Stromal cell of bone marrow (primary cell): ENCODE measurements around the gene KCNE4.
"Not testable (repeated sequence)": the region's sequence is repeated elsewhere in the genome, so short reads cannot be mapped to it uniquely, and the experiment has no call there.

Source experiments
- DNase-seq: peaks from one replicate; pipeline ENCODE4 v3.0.0-alpha.2; 2012; ENCODE audit warnings: low read depth

Gene KCNE4

DNA sequence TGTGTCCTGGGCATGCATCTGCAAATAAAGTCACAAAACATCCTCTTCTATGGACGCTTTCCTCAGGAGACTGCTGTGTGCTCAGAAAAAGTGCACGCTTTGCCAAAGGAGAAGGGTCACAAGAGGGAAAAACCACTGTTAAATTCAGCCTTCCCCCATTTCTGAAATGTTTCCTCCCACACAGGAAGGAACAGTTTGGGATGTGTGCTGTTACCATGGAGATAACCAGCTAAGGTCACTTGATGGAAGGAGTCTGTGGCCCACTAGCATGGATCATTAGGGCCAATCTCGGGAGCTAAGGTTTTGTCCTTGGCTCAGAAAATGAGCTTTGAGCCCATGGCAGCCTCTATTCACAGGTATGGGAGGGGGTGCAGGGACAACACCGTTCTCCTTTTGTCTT is 5.6 kb downstream of the KCNE4 start:
- no peak for DNase-seq

DNA sequence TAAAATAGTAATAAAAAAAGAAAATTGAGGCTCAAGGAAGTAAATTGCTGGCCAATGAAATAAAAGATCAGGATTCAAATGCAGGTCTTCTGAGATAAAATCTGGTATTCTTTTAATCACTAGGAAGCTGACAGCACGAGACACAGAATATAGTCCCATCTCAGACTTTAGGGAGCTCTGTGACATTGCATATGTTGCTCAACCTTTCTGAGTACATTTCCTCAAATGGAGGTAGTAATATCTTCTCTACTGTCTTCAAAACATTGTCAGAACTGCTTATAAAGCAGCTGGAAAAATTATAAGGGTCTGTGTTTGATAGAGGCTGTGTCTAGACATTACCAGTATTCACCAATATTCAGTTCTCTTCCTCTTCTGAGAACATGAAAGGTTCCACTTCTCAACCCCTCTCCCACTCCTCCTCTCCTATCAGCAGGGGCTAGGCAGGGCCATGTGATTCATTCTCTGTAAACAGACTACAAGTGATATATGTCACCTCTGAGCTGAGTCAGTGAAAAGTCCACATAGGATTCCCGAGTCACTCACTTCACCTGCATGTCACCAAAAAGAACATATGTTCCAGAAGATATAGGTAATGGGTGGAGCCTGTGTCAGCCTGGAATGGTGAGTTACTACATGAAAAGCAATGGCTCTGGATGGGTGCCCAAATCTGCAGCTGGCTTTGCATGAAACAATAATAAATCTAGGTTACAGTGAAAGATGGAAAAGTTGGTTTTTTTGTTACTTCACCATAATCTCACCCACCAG is 7.1 kb downstream of the KCNE4 start:
- no peak for DNase-seq

DNA sequence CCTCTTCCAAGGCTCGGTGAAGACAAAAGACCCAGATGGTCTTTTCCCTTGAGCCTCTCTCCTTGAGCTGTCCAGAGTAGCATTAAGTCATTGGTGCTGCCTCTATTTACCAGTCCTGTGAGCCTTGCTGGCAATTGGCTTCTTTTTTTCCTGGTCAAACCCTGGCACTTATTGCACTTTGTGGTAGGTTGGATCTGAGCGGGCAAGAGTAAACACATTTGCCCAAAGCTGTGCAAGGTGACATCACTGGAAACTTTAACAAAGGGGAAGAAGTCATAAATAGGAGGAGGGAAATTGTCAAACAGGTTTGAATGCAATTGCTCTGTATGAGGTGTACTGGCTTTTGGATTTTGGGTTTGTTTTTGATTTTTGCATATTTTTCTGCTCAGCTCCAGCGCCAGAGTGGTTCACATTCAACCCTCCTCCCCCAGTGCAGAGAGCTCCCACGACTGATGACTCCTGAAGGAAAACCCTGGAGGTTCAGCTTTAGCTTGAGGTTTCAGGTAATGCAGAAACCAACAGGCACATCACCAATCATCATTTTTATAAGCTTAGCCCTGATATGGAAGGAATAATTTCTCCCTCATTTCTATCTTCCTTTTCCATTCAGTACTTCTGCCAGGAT is 8.3 kb downstream of the KCNE4 start:
- no peak for DNase-seq

DNA sequence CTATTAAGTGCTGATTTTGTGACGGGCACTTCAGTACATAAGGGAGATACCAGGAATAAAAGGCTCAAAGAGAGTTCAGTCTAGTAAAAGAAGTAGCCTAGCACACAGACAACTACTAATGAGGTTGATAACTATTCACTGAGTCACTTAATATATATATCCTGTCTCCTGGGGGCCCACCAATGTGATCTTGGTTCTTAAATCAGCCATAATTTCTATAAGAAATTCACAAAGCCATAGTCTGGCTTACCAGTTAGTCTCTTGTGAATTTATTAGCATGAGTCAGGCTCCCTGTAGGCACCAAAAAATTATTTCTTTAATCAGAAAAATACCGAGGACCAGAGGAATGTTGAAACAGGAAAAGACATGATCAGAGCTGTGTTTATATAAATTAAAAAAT is 10.4 kb downstream of the KCNE4 start:
- no peak for DNase-seq

DNA sequence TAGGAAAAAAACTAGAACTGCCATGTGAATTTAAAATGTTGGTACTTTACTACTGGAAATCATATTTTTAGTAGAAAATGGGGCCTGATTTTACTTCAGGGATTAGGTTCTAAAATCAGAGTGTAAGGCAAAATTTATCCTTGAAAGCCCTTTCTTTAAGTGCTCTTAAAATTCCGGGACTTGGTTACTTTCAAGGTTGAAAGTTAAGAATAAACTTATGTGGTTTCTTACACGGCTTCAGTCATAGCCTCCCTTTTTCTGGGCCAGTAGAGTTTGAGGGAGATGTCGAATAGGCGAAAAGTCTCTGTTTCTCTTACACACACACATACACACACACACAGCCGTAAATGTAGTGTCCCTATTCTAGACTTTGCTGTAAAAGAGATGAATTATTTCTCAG is 13.1 kb downstream of the KCNE4 start:
- no peak for DNase-seq

DNA sequence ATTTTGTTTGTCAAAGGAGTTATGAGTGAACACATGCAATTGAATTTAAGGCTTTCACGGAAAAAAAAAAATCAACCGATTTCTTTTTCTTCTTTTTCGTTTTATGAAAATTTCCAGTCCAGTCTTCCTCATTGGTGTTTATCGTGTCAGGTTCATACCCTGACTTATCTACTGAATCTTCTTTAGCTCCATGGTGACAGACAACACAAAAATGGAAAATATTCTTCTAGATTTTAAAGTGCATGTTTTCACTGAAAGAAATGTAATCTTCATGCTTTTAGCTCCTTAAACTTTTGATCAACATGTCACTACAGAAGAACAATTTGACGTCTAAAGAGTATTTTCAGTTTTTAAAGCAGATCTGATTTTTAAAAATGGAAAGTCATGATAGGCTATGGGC is 14.7 kb downstream of the KCNE4 start:
- no peak for DNase-seq

DNA sequence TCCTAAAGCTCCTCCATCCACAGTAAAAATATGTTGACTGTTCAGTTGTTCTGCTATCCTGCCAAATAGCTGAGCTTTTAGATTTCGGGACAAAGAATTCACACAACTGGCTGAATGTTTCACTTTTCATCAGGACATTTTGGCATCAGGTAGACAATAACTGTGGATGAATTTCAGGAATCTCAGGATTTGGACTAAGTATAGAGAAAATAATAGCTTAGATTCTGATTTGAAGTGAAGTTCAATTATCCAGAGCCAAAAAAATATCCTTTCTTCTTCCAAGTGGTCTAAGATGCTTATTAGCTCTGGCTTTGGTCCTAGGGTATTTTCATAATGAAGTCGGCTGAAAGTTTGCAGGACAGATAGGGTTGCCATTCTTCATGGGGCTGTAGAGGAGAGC is 16.1 kb downstream of the KCNE4 start:
- no peak for DNase-seq

DNA sequence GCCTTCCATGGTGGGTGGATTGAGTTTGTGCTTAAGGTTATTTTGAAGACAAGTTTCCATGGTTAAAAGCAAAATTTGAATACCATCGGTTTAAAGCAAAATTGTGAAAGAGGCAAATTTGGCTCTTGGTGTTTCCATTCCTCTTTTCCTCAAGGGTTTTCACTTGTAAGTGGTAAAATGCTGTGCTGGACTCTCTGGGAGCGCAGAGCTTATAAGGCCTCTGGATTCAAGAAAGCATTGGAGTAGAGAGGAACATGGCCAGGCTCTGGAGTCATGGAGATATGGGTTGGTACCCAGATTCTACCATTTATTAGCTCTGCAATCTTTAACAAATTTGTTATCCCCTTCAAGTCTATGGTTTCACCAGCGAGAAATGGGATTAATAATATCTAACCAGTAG is 17.5 kb downstream of the KCNE4 start:
- DNase-seq: no peak

DNA sequence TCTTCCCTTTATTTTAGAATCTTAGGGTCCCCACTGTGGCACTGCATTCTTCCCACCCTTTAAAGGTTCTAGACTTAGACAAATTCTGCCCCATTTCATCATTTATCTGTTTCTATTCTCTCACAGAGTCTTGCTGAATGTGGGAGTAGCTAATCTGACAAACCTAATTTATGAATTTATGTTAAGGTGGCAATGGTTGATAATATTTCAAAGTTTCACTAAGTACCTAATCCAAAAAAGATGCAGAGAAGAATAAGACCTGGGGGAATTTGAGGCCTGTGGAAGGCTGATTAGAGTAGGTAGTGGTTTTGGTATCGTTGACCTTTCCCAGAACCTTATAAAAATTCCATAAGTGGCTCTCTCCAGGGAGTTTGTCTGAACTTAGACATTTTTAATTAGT is 18.0 kb downstream of the KCNE4 start:
- DNase-seq: no peak

DNA sequence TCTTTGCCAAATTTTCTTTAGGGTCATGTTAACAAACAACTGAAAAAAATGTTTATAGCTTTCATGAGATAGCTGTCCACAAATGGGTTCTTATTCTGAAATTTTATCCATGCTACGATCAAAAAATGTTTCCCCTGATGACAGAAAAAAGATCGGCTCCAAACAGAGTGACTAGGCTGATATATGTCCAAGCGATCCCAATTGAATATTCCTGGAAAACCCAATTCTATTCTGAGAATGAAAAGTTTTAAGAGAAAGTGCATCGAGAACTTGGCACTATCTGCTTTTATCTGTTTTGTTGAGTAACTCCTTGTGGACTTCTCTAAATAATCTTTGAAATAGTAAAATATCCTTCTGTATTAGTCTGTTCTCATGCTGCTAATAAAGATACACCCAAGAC is 19.1 kb downstream of the KCNE4 start:
- no peak for DNase-seq

DNA sequence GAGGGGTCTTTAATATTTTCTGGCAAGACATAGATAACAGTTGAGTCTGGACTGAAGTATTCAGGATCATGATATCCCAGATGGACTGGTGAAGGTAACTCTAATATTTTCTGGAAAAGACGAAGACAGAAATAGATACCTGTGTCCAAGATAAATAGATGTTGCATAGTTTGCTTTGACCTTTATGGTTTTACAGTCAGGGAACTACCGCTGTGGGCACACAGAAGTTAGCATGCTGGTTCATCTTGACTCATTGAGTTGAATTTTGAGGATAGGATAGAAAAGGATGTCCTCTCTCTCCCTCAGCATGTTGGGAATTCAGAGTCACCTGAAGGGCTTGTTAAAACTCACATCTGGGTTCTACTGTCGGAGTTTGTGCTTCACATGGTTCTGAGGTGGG is 20.8 kb downstream of the KCNE4 start:
- no peak for DNase-seq

DNA sequence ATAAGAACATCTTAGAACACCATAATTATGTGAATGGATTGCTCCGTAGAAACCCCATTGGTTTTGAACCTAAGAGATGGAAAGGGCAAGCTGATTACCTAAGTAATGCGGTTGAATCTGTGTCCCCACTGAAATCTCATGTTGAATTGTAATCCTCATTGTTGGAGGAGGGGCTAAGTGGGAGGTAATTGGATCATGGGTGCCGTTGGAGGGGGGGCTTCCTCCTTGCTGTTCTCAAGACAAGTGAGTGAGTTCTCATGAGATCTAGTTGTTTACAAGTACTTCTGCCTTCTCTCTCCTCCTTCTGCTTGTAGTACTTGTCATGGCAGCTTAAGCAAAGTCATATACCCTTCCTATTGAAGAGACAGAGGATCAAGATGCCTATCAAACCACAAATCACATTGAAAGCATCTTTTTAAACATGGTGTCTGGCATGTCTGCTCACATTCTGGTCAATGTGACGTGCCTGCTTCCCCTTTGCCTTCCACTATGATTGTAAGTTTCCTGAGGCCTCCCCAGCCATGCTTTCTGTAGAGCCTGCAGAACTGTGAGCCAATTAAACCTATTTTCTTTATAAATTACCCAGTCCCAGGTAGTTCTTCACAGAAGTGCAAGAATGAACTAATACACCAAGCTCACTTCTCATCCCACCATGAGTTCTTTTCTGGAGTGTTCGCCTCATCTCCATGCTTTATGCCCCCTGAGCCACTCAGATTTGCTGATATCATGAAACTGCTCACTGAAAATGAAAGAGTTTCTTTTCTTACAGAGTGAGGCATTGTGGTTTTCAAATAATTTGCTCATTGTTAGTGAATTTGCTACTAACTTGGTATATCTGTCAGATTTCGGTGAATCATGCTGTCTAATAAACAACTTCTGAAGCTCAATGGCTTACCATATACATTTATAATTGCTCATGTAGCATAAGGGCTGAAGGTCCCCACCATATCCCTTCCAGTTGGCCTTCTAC is 23.6 kb downstream of the KCNE4 start:
- DNase-seq: no peak

DNA sequence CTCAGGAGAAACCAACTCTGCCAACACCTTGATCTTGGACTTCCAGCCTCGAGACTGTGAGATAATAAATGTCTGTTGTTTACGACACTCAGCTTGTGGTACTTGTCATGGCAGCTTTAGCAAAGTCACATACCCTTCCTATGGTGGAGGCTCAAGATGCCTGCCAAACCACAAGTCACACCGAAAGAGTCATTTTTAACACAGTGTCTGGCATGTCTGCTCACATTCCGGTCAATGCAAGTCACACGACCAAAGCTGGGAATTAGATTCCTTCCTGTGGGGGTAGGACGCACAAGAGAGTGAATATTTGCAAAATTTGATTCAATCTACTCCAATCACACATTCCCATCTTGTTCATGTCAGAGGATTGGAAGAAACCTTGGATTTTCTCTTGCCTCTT is 24.6 kb downstream of the KCNE4 start:
- no peak for DNase-seq

DNA sequence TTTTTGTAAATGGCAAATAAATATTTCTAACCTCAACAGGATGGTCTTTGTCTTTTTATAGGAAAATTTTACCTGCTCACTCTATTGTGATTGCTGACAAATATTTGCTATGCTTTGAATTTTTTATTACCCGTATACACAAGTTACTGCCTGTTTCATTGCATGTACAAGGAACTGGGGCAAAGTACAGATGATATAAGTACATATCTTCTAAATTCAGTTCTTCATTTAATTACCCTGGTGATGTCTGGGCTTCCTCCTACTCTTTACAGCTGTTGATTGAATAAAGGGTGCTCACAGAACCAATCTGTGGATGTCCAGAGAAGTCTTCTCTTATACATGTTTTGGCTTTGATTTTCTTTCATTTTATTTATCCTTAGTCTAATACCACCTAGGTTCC is 26.5 kb downstream of the KCNE4 start:
- no peak for DNase-seq

DNA sequence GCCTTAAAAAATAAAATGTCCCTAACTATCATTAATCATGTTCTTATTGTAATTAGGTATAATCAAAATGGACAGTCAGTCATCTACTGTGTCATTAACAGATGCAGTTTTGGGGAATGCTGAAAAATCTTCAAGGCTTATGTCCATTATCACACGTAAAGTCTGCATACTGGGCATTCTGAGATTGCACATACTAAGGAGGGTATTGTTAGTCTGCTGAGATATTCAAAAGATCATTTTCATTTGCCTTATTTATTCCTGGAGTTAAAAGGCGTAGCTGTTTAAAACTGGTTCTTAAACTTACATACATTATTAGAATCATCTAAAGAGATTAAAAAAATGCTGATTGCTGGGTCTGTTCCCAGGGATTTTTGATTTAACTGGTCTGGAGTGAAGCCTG is 27.4 kb downstream of the KCNE4 start:
- no peak for DNase-seq

DNA sequence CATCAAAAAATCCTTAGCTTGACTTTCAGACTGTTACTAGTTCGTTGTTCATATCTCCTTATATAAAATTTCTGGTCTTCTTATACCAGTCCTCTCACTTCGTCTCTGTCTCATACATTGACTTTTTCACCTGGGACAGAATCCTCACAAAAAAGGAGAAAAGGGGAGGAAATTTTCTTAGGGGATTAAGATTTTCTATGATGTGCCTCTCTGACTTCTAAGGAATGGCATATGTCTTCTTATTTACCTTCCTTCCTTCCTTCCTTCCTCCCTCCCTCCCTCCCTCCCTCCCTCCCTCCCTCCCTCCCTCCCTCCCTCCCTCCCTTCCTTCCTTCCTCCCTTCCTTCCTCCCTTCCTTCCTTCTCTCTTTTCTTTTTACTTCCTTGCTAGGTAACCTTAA is 27.9 kb downstream of the KCNE4 start:
- DNase-seq: no peak

DNA sequence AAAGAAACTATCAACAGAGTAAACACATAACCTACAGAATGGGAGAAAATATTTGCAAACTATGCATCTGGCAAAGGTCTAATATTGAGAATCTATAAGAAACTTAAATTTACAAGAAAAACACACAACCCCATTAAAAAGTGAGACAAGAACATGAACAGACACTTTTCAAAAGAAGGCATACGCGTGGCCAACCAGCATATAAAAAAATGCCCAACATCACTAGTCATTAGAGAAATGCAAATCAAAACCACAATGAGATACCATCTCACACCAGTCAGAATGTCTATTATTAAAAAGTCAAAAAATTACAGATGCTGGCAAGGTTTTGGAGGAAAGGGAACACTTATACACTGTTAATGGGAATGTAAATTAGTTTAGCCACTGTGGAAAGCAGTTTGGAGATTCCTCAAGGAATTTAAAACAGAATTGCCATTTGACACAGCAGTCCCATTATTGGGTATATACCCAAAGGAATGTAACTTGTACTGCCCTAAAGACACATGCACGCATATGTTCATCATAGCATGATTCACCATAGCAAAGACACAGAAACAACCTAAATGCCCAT is 28.9 kb downstream of the KCNE4 start:
- not testable (repeated sequence) for DNase-seq

DNA sequence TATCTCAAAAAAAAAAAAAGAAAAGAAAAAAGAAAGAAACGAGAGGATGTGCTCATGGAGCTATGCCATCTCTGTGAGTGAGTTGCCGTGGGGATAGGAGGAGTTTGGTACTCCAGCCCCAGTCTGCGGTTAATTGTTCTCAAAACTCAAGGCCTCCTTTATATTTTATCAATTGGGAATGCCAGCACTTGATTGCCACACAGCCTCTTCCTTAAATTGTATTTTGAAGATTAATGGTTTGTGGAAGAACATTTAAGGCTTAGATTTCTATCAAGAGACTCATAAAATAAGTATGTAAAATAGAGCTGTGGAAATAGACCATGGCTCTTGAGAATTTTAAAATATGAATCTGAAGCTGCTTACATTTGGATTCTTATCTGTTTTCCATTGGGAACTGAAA is 29.8 kb downstream of the KCNE4 start:
- peak; percentile 68 for DNase-seq

DNA sequence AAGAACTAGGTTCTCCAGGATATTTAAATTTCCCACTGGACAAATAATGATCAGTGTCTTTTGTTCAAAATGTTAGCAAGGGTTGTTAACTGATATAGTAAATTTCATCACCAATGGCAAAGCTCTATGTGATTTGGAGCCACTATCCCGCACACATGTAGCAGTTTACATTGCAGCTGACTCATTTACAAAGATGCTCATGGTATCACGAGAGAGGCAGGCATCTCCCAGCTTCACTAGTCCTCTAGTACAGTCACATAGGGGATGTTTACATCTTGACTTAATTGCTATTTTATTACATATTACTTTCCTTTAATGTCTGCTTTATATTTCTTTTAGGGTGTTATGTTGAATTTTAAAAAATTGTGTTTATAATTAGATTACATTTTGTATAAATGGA is 30.7 kb downstream of the KCNE4 start:
- DNase-seq: no peak

DNA sequence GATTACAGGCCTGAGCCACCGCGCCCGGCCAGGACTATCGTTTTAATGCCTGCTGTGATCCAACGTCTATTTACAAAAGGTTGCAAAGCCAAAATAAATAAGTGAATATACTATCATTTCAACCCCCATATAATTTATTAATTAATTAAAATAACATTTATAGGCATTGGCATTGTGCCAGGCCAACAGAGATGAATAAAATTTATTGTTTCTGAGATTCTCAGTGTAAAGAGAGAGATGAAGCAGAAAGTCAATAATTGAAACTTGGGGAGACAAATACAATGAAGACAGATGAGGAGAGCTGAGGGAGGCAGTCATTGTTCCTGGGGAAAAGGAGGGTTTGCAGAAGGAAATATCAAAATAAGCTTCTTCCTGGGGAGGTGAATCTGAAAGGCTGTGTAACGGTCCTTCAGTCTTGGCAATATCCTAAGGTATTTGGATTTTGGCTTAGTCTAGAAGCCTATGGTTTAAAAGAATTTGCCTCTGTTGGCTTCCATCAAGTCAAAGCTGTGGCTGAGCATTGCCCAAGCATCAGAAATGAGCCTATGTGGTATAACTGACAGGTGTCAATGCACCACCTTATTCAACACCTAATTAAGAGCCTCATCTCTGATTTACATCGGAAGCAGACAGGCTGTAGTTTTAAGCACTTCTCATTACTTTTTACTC is 31.5 kb downstream of the KCNE4 start:
- DNase-seq: no peak

DNA sequence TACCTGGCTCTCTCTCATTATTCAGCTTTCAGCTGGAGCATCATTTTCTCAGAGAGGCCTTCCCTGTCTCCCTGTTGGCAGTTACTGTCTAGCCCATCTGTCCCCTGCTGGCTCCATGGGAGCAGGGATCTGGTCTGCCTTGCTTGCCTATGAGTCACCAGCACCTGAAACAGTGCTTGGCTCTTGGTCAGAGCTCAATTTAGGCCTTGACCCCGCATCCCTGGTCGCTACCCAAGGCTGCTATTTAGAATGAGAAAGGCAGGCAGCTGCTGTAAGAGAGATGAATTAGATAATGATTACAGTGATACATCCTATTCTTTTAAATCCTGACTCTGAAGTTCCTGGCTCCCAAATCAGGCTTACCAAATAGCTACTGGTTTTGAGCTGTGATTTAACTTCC is 32.9 kb downstream of the KCNE4 start:
- no peak for DNase-seq

DNA sequence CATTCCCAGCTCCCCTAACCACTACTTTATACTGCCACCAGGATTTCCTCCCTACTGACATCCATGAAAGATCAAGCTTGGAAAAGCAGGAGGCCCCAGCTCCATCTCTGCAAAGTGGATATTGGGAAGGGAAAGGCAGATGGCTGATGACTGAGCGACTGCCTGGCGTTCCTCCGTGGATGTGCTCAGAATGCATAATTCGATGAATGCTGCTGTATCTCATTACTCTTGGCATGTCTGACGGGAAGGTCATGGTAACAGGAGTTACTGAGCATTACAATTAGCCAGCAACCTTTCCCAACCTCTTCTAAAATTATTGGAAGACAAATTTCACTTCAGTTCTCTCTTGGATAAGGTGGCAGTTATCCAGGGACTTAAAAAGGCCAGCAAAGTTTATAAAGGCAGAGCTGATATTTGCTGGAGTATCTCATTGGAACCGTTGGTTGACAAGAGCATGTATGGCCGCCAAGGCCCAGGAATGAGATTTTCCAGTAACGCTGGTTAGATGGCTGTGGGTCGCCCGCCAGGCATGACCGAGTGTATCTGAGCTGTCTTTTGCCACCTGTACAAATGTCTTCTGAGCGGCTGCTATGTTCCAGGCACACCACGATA is 34.5 kb downstream of the KCNE4 start:
- DNase-seq: no peak
